HepG2 (cell line): ENCODE measurements around the gene AARSD1. TPM values are rescaled to one million over a fixed set of nuclear protein-coding genes. Genes with fewer than 3 reads are reported as not detected.

ENCODE experiments used
- ASH2L ChIP-seq: fragments of 300-600, 200-600 bp; sonication (generic); IDR thresholded peaks from 2 replicates; pipeline ENCODE4 v1.7.0; 2017; ENCODE audit warnings: low read depth, mild to moderate bottlenecking, moderate library complexity, mixed read lengths, low read length; ENCODE audit not compliant: insufficient read length
- EED ChIP-seq: sonication (generic); formaldehyde crosslinking; IDR thresholded peaks from 2 replicates; pipeline ENCODE4 v1.5.0; 2020; ENCODE audit warnings: mild to moderate bottlenecking, missing genetic modification reagents
- GLI4 ChIP-seq: sonication (generic); formaldehyde crosslinking; IDR thresholded peaks from 2 replicates; pipeline ENCODE4 v1.5.1; 2020; ENCODE audit warnings: missing genetic modification reagents, mild to moderate bottlenecking, moderate library complexity, borderline replicate concordance
- HDAC1 ChIP-seq: sonication (generic); formaldehyde crosslinking; IDR thresholded peaks from 2 replicates; pipeline ENCODE4 v1.5.1; 2020; ENCODE audit warnings: mild to moderate bottlenecking, missing genetic modification reagents
- MAFG ChIP-seq: sonication (generic); formaldehyde crosslinking; IDR thresholded peaks from 2 replicates; pipeline ENCODE4 v1.5.1; 2020; ENCODE audit warnings: mild to moderate bottlenecking, missing genetic modification reagents
- MEIS1 ChIP-seq: sonication (generic); formaldehyde crosslinking; IDR thresholded peaks from 2 replicates; pipeline ENCODE4 v1.9.0; 2021; ENCODE audit warnings: mild to moderate bottlenecking, missing genetic modification reagents, moderate library complexity, borderline replicate concordance
- NR2C2 ChIP-seq: sonication (generic); formaldehyde crosslinking; IDR thresholded peaks from 2 replicates; pipeline ENCODE4 v1.4.0; 2020; ENCODE audit warnings: missing genetic modification reagents, mild to moderate bottlenecking, moderate library complexity, borderline replicate concordance
- RARG ChIP-seq: sonication (generic); formaldehyde crosslinking; IDR thresholded peaks from 2 replicates; pipeline ENCODE4 v1.4.0; 2020; ENCODE audit warnings: low read depth, mild to moderate bottlenecking, missing genetic modification reagents
- RBM22 ChIP-seq: fragments of 200-400 bp; formaldehyde crosslinking; optimal IDR thresholded peaks from 2 replicates; pipeline ENCODE3; 2017; ENCODE audit warnings: mild to moderate bottlenecking, low read length, moderate library complexity
- TBP ChIP-seq: sonication (generic); formaldehyde crosslinking; IDR thresholded peaks from 2 replicates; pipeline ENCODE4 v1.5.0; 2020; ENCODE audit warnings: missing genetic modification reagents
- TOE1 ChIP-seq: sonication (generic); formaldehyde crosslinking; IDR thresholded peaks from 2 replicates; pipeline ENCODE4 v1.4.0; 2020; ENCODE audit warnings: mild to moderate bottlenecking, missing genetic modification reagents
- WIZ ChIP-seq: sonication (generic); formaldehyde crosslinking; IDR thresholded peaks from 2 replicates; pipeline ENCODE4 v1.5.1; 2020; ENCODE audit warnings: mild to moderate bottlenecking, missing genetic modification reagents
- ZFY ChIP-seq: sonication (generic); formaldehyde crosslinking; IDR thresholded peaks from 2 replicates; pipeline ENCODE4 v1.4.0; 2020; ENCODE audit warnings: missing genetic modification reagents
- ZNF3 ChIP-seq: IDR thresholded peaks from 2 replicates; pipeline ENCODE4 v1.7.0; 2017; ENCODE audit warnings: inconsistent platforms
- ZNF34 ChIP-seq: sonication (generic); formaldehyde crosslinking; IDR thresholded peaks from 2 replicates; pipeline ENCODE4 v1.4.0; 2020; ENCODE audit warnings: mild to moderate bottlenecking, missing genetic modification reagents, borderline replicate concordance
- ZNF432 ChIP-seq: sonication (generic); formaldehyde crosslinking; IDR thresholded peaks from 2 replicates; pipeline ENCODE4 v1.5.0; 2020; ENCODE audit warnings: missing genetic modification reagents, mild to moderate bottlenecking, borderline replicate concordance
- ZNF570 ChIP-seq: sonication (generic); formaldehyde crosslinking; IDR thresholded peaks from 2 replicates; pipeline ENCODE4 v1.4.0; 2020; ENCODE audit warnings: mild to moderate bottlenecking, missing genetic modification reagents, borderline replicate concordance
- ZNF614 ChIP-seq: IDR thresholded peaks from 2 replicates; pipeline ENCODE4 v1.6.1; 2018; ENCODE audit warnings: missing biosample characterization, missing genetic modification reagents, inconsistent platforms, borderline replicate concordance
- ZNF747 ChIP-seq: sonication (generic); formaldehyde crosslinking; IDR thresholded peaks from 2 replicates; pipeline ENCODE4 v1.8.1; 2023; ENCODE audit warnings: missing genetic modification reagents, mild to moderate bottlenecking, borderline replicate concordance
- polyA plus RNA-seq, 8 experiments: library from polyadenylated mRNA; depleted of rRNA in 3 of 8; stranded (reverse) in 7 of 8; unstranded in 1 of 8; fragments of >200 nt; fragmentation: Illumina TruSeq in 4 of 8; extraction: Trizol in 4 of 8; gene quantifications; 2 replicates each; pipeline versions ENCODE4 v1.2.1 to v1.2.3, GENCODE V29; 2011 to 2016; ENCODE audit warnings: low read depth in 4 of 8, missing spikeins in 1 of 8, mixed read lengths in 1 of 8; ENCODE audit not compliant: insufficient read depth in 1 of 8
- total RNA-seq, 5 experiments: library from RNA; depleted of rRNA; stranded (reverse); fragments of >200 nt; fragmentation: Illumina TruSeq; extraction: Trizol; gene quantifications; 2 replicates each; pipeline ENCODE4 v1.2.3, GENCODE V29; 2016; ENCODE audit warnings: low read depth in 1 of 5
- TF ChIP-seq, protein P1 (sequence below): sonication (generic); formaldehyde crosslinking; IDR thresholded peaks from 2 replicates; pipeline ENCODE4 v1.4.0; 2020; ENCODE audit warnings: missing genetic modification reagents
- TF ChIP-seq, protein P2 (sequence below): sonication (generic); formaldehyde crosslinking; IDR thresholded peaks from 2 replicates; pipeline ENCODE4 v1.5.1; 2020; ENCODE audit warnings: mild to moderate bottlenecking, moderate library complexity, missing genetic modification reagents
- TF ChIP-seq, protein P3 (sequence below): sonication (generic); formaldehyde crosslinking; IDR thresholded peaks from 2 replicates; pipeline ENCODE4 v1.9.0; 2021; ENCODE audit warnings: missing genetic modification reagents, borderline replicate concordance

Gene AARSD1
- total and polyA plus RNA-seq, 2 of the 13 experiments (the other 11 are each of a cell fraction or from before 2014, with no cell fraction given), result 24.7 to 29.3 TPM

DNA sequence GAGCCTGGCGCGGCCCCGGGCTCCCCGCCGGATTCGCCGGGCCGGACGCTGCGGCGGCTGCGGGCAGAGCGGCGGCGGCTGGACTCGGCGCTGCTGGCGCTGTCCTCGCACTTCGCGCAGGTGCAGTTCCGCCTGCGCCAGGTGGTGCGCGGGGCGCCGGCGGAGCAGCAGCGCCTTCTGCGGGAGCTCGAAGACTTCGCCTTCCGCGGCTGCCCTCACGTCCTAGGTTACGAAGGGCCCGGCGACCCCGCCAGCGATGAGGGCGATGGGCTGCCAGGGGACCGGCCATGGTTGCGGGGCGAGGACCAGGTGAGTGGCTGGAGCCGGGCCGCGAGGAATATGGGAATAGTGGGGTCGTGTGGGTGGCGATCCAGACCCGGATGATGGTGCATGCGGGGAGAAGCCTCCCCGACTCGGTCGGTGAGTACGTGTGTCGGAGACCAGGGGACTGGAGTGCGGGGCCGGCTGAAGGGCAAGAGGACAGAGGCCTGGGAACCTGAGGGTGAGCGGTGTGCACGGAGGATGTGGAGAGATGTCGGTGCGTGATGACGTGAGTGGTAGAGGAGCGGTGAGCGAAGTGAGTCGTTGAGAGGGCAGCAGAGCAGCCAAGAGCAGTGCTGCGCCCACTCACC is 16.6 kb upstream of the AARSD1 start (continued):
- TF ChIP-seq, protein P1, sequence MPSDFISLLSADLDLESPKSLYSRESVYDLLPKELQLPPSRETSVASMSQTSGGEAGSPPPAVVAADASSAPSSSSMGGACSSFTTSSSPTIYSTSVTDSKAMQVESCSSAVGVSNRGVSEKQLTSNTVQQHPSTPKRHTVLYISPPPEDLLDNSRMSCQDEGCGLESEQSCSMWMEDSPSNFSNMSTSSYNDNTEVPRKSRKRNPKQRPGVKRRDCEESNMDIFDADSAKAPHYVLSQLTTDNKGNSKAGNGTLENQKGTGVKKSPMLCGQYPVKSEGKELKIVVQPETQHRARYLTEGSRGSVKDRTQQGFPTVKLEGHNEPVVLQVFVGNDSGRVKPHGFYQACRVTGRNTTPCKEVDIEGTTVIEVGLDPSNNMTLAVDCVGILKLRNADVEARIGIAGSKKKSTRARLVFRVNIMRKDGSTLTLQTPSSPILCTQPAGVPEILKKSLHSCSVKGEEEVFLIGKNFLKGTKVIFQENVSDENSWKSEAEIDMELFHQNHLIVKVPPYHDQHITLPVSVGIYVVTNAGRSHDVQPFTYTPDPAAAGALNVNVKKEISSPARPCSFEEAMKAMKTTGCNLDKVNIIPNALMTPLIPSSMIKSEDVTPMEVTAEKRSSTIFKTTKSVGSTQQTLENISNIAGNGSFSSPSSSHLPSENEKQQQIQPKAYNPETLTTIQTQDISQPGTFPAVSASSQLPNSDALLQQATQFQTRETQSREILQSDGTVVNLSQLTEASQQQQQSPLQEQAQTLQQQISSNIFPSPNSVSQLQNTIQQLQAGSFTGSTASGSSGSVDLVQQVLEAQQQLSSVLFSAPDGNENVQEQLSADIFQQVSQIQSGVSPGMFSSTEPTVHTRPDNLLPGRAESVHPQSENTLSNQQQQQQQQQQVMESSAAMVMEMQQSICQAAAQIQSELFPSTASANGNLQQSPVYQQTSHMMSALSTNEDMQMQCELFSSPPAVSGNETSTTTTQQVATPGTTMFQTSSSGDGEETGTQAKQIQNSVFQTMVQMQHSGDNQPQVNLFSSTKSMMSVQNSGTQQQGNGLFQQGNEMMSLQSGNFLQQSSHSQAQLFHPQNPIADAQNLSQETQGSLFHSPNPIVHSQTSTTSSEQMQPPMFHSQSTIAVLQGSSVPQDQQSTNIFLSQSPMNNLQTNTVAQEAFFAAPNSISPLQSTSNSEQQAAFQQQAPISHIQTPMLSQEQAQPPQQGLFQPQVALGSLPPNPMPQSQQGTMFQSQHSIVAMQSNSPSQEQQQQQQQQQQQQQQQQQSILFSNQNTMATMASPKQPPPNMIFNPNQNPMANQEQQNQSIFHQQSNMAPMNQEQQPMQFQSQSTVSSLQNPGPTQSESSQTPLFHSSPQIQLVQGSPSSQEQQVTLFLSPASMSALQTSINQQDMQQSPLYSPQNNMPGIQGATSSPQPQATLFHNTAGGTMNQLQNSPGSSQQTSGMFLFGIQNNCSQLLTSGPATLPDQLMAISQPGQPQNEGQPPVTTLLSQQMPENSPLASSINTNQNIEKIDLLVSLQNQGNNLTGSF (CRISPR knock-in tag), result peak; percentile 76; the same call in 1 of the 2 replicates
- 0 out of 2 replicates have a peak, but pooled peaks have one; percentile 5 for TF ChIP-seq ZNF614 (CRISPR knock-in tag)
- TF ChIP-seq TOE1 (CRISPR knock-in tag), result no peak
- 0 out of 2 replicates have a peak, but pooled peaks have one; percentile 15 for TF ChIP-seq TBP
- peak; percentile 37 for TF ChIP-seq ASH2L
- TF ChIP-seq EED (CRISPR knock-in tag), result peak; percentile 88
- TF ChIP-seq ZNF34, result peak; percentile 72; the same call in 1 of the 2 replicates
- TF ChIP-seq ZFY (CRISPR knock-in tag), result peak; percentile 77
- no peak for TF ChIP-seq RARG (CRISPR knock-in tag)
- TF ChIP-seq NR2C2 (CRISPR knock-in tag), result peak; percentile 52; the same call in 1 of the 2 replicates
- TF ChIP-seq ZNF747 (CRISPR knock-in tag), result peak; percentile 11; the same call in 1 of the 2 replicates
- no peak for TF ChIP-seq ZNF432 (CRISPR knock-in tag)
- TF ChIP-seq ZNF570 (CRISPR knock-in tag), result no peak
- TF ChIP-seq MAFG (CRISPR knock-in tag), result no peak
- TF ChIP-seq, protein P2, sequence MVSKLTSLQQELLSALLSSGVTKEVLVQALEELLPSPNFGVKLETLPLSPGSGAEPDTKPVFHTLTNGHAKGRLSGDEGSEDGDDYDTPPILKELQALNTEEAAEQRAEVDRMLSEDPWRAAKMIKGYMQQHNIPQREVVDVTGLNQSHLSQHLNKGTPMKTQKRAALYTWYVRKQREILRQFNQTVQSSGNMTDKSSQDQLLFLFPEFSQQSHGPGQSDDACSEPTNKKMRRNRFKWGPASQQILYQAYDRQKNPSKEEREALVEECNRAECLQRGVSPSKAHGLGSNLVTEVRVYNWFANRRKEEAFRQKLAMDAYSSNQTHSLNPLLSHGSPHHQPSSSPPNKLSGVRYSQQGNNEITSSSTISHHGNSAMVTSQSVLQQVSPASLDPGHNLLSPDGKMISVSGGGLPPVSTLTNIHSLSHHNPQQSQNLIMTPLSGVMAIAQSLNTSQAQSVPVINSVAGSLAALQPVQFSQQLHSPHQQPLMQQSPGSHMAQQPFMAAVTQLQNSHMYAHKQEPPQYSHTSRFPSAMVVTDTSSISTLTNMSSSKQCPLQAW (CRISPR knock-in tag), result peak; percentile 8; the same call in 1 of the 2 replicates
- TF ChIP-seq RBM22, result no peak
- 0 out of 2 replicates have a peak, but pooled peaks have one; percentile 47 for TF ChIP-seq GLI4 (CRISPR knock-in tag)
- no peak for TF ChIP-seq ZNF3 (CRISPR knock-in tag)
- peak; percentile 35; the same call in 1 of the 2 replicates for TF ChIP-seq HDAC1 (CRISPR knock-in tag)
- TF ChIP-seq WIZ, result no peak
- TF ChIP-seq, protein P3, sequence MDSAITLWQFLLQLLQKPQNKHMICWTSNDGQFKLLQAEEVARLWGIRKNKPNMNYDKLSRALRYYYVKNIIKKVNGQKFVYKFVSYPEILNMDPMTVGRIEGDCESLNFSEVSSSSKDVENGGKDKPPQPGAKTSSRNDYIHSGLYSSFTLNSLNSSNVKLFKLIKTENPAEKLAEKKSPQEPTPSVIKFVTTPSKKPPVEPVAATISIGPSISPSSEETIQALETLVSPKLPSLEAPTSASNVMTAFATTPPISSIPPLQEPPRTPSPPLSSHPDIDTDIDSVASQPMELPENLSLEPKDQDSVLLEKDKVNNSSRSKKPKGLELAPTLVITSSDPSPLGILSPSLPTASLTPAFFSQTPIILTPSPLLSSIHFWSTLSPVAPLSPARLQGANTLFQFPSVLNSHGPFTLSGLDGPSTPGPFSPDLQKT (CRISPR knock-in tag), result no peak
- TF ChIP-seq MEIS1, result no peak; the same call in 1 of the 2 replicates
